Renal pelvis (tissue), 4 donors: Measurements from ENCODE around the gene CDK18. TPM values are rescaled to one million over a fixed set of nuclear protein-coding genes. Genes with fewer than 3 reads are reported as not detected.

ENCODE experiments used
- DNase-seq: peaks from one replicate; pipeline ENCODE4 v3.0.0-alpha.2; 2013
- polyA plus RNA-seq, 3 donors: library from polyadenylated mRNA; unstranded; fragments of 120-200 nt; gene quantifications; one replicate each; pipeline ENCODE4 v1.2.1, GENCODE V29; 2013; ENCODE audit not compliant: insufficient read length in 3 of 3

The CDK18 gene
- polyA plus RNA-seq, 3 donors: 28.3 to 35.6 (median 32.7) TPM

DNA sequence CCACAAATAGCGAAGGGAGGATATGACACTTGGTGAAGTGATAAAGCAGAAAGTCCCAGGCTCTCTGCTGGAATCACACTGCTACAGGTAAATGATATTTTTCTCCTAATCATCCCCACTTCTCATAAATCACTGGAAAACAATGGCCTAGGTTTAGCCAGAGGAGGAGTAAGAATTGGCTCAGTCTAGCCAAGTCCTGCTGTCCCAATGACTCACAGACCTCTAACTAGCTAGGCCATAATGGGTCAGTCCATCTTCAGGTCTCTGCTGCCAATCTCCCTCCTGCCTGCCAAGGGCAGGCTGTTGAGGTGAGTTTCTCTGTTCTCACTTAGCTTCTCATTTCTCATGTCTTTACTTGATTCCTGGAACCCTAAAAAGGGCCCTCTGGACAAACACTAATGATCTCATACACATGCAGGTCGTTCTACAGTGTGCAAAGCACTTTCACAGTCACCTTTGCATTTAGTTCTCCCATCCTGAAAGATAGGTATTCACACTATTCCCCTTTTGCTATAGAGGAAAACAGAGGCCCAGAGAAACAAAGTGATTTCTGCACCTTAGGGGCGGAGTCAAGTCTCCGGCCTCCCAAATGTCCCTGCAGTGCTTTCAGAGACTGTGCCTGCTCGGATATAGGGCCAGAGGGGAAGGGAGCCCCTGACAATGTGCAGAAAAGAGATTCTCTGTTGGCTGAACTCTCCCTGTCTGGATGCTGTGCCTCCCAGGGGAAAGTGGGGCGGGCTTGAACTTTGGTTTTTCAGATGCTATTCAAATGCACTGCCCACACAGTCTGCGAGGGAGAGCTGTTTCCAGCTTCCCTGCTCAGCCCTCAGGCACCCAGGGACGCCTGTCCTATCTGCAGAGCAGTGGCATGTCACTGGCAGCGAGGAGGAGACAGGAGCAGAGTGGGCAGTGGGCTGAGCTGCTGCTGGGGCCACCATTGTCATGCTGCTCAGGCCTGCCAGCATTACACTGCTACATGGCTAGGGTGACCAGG is 3.9 kb upstream of the CDK18 start:
- DNase-seq: no peak

DNA sequence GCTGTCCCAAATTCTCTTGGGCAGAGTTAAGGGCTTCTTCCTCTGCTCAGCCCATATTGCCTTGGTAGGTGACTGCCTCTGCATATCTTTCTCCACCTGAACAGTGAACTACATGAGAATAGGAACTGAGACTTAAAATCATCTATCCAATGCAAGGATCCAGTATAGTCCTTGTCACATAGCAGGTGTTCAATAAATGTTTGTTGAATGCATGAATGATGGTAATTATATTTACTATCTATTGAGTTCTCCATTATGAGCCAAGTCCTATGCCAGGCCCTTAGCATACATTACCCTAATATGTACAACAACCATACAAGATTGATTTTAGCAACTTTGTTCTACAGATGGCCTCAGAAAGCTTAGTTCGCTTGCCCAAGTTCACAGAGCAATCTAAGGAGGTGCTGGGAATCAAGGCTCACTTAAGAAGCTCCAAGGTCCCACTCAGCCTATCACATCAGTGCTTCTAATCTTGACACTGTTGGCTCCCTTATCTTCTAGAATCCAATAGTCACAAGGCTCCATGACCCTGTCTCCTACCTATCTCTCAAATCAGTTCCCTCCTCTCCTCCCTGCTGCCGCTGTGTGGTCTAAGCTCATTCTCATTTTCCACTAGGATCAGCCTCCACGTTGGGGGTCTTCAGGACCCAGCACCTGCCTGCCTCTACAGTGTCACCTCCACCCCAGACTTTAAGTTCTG is 2.2 kb upstream of the CDK18 start:
- DNase-seq: no peak

DNA sequence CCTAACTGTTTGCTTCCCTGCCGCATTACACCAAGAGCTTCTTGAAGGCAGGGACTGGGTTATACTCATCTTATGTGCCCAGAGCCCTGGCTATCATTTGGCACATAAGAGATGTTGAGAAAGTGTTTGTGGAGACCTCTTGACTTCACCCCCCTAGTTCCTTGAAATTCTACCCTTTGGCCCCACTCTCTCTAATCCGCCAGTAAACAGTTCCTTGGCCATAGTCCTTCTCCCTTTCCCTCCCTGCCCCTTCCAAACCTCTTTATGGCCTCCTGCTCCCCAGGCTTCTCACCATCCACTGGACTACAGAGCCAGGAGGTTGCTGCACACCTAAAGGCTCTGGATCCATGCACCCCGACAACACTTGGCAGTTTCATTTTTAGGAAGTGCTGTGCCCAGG is 1.5 kb upstream of the CDK18 start:
- no peak for DNase-seq

DNA sequence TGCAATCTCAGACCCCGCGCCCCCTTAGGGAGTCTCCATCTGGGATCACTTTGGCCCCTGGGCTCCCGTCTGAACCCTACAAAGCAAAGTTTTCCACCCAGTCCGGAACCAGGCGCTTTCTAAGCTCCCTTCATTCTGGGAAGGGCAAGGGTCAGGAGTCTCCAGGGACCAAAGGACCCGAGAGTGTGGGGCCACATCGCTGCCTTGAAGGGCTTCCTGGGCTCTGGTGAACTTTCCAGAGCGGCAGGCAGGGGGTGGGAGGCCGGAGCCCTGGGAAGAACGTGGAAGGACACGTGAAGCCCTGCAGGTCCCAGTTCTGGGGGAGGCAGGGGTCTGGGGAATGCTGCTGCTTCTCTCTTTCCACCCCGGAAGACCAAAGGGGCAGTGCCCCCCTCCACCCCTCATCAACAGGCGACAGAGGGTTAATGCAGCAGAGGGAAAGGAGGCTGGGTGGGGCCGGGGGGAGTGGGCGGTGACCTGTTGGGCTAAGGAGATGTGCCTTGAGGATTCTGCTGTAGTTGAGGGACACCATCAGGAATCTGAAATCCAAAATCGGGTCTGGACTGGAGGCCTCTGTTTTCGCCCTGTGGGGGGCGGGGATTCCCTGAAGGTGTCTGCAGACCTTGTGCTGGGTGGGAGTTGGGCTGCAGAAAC is 734 bp downstream of the CDK18 start:
- DNase-seq: no peak

DNA sequence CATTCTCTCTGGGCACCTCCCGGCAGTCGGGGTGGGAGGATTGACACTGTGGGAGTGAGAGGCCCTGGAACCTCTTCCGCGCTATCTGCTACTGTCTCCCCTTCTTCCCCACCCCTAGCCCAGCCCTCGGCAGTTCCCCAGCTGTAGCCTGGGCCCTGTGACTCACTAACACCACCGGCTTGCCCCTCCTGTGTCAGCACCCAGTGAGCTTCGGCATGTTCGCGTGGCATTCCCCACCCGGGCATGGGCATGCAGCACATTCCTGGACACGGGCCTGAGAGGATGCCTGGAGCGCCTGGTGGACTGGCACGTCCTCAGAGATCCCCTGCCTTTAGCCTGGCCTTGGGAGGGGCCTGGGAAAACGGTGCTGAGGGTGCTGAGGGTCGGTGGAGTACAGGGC is 1.3 kb downstream of the CDK18 start:
- no peak for DNase-seq

DNA sequence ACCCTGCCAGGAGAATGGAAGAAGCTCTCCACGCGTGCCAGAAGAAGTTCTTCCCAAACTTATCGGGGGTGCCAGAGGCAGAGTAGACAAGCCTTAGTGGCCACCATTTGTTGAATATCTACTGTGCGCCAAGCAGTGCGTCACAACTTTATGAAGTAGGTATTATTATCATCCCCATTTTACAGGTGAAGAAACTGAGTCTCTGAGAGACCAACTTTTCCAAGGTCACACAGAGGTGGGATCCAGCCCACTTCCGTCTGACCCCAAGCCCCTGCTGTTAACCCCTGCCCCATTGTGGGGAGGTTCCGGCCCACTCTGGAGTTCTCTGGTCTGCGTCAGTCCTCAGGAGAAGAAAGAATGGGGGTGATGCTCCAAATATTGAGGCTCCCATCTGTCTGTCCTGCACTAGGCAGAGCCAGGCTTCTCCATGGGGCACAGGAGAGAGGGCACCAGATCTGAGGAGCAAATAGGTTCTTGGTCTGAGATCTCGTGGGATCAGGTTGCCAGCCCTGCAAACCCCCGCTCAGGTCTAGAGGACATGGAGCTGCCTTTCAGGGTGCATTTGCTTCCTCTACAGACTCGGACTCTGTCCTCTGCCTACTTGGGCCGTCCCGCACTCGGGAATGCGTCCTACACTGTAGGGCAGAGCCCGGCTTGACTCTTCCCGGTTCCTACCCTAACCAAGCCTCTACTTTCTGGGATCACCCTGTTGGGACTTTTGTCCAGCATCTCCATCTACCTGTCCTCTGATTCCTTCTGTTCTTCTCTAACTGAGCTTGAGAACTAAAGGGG is 2.1 kb downstream of the CDK18 start:
- DNase-seq: no peak

DNA sequence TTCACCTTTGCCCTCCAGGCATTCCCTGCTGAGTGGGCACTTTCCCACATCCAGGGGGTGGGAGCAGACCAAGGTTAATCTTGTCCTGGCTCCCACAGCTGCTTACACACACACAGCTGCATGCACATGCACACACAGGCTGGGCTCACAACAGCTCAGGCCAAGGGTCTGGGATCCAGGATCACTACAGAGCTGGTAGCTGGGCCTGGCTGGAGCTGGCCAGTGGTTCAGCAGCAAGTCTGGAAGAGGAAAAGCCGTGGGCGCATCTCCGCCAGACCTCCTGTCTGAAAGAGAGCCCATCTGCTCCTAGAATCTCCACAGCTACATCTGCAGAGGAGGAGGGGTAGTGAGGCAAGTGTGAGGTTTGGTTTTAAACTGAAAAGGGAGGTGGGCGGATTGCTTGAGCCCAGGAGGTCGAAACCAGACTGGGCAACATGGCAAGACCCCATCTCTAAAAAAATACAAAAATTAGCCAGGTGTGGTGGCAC is 3.8 kb downstream of the CDK18 start:
- no peak for DNase-seq

DNA sequence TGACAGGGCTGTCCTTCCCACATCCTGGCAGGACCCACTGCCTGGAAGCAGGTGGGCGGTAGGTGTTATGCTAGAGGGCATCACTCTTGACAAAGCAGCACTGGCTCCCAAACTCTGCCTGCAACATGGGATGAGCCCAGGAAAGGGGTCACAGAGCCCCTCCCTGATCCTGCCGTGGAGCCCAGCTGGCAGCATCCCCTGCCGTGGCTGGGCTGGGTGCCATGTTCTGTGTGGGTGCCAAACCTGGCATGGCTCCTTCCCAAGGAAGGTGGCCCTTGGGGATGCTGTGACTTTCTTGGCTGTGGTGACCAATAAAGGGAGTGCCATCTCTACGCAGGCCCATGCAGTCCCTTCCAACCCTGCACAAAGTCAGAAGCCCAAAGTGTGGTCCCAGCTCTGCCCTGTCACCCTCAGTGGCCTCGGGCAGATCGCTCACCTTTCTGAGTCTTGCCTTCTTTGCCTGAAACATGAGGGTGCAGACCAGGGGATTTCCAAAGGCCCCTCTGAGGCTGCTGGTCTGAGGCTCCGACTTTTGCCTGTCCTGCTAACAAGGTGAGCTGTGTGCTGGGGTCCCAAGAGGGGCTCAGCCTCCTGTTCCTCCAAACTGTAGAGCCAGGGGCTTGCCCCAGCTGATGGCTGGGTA is 6.0 kb downstream of the CDK18 start:
- DNase-seq: no peak

DNA sequence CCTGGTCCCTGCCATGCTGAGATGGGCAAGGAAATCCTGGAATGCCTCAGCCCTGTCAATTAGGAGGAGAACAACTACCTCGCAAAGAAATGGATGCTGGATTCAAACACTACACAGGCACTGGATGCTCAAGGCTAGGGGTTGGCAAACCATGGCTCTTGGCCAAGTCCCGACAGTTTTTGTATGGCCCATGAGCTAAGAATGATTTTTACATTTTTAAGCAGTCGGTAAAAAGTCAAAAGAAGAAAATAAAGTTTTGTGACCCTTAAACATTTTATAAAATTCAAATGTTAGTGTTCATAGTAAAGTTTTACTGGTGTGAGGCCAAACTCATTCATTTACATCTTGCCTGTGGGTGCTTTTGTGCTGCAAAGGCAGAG is 6.5 kb downstream of the CDK18 start:
- no peak for DNase-seq

DNA sequence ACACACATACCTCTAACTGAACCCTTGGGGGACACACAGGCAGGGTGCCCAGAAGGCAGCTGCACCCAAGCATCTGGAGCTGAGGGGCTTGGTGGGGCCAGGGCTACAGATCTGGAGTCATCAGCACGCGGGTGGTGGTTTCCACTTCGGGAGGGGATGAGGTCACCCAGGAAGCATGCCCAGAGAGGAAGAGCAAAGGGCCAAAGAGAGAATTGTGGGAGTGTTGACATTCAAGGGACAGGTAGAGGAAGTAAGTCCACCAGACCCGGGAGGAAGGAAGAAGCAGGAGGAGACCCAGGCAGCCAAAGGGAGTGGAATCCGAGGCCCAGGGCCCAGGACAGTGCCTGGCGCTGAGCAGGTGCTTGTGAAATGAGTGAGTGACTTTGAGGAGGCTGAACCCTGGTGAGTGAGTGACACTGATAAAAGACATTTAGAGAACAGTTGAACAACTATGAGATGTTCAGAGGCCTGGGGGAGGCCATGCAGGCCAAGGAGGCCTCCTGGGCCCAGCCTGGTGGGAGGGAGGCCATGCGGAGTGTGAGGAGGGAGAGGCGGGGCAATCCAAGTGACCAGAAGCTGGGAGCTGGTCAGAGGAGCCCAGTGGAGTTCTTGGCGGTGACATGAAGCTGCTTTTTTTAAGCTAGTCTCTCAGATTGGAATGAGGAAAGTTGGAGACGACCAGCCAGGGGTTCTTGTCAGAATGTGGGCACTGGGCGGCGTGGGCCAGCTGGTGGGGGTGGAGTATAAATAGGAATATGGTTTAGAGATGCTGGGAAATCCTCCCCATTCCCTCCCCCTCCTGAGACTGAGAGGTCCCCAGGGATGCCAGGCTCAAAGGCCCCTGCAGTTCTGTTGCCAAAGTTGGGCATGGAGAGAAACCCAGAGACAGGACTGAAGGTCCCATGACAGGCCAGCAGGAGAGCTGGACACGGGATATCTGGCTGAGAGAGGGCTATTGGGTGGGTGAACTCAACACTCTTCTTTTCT is 7.9 kb downstream of the CDK18 start:
- DNase-seq: no peak

DNA sequence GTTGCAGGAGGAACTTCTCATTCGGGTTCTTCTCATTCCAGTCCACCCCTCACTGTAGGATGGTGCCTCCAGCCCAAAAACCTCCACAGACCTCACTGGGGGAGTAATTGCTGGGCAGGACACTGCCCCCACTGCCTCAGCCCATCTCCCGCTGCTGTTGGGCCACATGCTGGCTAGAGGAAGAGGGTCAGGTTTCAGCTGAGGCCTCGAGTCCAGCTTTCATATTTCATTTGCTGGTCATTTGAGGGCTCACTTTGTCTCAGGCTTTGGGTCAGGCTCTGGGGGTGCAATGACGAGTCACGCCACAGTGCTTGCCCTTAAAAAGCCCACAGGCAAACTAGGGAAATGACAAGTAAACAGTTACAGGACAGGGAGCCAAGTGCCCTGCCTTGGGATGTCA is 9.3 kb downstream of the CDK18 start:
- DNase-seq: no peak

DNA sequence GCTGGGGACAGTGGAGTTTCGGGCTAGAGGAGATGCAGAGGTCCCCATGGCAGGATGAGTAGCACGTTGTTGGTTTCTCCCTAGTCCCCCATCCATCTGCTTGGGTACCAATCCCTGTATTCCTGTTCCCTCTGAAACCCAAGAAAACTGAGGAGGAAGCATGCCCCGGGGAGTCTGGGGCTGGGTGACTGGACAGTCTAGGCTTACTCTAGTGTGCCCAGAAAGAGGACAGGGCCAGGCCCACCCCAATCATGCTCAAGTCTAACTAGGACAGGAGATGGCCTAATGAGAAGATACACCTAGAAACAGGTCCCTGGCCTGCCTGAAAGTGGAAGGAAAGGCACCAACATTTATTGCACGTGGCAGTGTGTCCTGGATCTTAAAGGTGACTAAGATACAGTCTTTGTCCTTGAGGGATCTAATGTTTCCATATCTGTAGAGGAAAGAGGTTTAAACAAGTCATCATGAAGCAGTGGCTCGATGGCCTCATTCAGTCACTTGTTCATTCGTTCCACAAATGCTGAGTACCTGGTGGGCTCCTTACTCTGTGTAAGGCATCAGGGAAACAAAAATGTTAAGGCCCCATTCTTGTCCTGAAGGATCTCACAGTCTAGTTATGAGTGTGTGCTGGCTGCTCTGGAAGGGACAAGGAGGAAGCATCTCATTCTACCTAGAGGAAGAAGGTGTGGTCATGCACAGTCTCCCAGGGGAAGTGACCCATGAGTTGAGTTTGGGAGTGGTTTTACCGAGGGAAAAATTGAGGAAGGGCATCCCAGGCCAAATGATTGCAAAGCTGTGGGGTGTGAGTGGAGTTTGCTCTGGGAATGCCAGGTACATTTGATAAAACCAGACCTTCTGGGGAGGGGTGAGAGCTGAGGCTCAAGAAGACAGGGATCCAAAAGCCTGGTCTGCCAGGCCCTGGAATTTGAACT is 10.0 kb downstream of the CDK18 start:
- DNase-seq: no peak

DNA sequence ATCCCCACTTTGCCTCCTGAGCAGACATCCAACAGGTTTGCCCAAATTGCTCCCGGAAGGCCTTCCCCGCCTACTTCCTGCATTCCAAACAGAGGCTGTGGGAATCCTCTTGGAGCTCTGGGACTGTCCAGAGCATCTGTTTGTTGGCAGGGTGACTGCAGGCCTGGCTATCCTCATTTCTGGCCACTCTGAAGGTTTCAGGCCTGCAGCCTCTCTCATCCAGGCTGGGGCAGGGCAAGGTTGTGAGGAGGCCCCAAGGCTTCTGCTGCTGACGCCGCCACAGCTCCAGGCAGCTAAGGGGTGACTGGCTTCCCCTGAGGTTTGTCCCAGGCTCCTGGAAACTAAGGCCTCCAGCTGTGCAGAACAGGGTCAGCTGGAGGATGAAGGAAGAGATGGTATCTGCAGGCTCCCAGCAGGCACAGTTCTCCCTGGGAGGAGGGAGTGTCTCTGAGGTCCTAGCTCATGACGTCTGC is 11.3 kb downstream of the CDK18 start:
- no peak for DNase-seq

DNA sequence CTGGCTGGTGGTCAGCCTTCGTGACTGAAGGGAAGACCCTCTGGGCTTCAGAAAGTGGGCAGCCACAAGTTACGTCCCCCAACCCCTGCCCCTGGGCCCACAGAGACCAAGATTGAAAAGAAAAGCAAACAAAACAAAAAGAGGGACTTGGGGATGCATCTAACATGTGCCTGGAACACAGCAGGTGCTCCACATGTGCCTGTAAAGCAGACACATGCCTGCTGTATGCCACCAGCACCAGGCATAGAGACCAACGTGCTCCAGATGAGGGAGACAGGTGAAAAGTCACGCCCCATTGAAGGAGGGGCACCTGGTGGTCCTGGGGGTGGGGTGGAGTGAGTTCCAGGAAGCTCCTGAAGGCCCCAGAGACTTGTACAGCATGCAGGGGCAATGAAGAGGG is 11.9 kb downstream of the CDK18 start:
- no peak for DNase-seq

DNA sequence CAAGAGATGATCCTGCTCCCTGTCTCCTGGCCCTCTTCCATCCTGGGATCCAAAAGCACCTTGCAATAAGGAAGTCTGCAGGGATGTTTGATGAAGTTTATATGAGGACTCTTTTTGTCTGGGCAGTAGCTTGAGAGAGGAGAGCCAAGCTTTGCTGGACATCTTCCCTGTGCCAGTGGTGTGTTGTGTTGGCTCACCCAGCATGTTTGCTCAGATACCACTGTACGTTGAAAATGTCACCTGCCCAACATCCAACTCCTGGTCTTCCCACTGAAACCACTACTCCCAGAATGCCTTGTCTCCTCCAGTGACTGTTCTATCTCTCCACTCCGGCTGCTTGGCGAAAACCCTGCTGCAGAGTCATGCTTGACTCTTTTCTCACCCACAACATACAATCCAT is 12.8 kb downstream of the CDK18 start:
- no peak for DNase-seq

DNA sequence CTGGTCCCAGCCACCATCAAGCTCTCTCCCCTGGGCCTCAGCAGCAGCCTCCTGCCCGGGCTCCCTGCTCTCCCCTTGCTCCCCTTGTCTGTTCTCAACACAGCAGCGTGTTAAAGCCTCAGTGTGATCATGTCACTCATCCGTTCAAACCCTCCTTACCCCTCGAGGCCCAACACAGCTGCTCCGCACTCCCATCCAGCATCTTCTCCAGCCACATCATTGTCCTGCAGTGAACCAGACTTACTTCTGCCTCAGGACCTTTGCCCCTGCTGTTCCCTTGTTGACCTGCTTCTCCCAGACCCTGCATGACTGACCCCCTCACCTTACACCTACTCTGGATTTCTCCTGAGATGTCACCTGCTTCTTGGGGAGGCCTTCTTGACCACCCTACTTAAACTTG is 13.3 kb downstream of the CDK18 start:
- DNase-seq: no peak

DNA sequence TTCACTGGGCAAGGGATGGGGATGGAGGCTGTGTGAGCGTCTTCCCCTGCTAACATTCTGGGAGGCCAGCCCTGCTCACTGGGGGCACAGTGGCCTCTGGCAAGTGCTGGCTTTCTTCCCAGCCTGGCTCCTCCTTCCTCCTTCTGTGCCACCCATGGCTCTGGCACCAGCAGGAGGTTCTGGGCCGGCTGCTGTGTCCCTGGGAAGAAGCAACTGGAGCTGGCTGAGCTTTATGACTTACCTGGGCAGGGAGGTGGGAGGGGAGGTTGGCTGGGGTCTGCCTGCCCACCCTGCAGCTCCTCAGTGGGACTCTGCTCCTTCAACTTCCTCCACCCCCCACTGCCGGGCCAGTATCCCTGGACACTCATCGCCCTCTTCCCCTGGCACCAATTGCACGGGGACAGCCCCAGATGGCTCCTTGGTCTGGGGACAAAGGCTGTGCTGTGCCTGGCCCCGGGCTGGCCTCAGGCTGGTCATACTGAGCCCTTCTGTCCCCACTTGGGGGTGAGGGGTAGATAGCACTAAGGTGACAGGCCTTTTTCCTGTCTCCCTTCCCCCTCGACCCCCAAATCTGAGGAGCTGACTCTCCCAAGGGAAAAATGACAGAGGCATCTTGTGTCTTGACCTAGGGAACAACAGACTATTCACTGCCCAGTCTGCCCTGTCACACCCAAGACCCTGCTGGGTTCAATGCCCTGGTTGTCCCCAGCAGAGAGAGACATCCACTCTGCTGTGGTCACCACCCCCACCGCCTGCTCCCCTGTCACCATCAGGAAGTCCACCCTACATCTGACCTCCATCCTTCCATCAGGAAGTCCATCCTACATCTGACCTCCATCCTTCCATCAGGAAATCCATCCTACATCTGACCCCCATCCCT is 14.4 kb downstream of the CDK18 start:
- DNase-seq: no peak
